HG02759 (cell line): ENCODE measurements around the gene CCSER2.
"Not testable (repeated sequence)": the region's sequence is repeated elsewhere in the genome, so short reads cannot be mapped to it uniquely, and the experiment has no call there.

ENCODE experiments used
- ATAC-seq: cut with Tn5 transposase; IDR thresholded peaks from one replicate; pipeline ENCODE4 v1.9.1; 2021; ENCODE audit warnings: mild to moderate bottlenecking, moderate library complexity; ENCODE audit not compliant: unreplicated experiment

The CCSER2 gene

GRCh38 chr10:84390364-84390763 is 62.0 kb downstream of the CCSER2 start:
- ATAC-seq, result no peak

- ATAC-seq, result no peak
Observed at GRCh38 chr10:84391326-84391725, 62.9 kb downstream of the CCSER2 start.

DNA sequence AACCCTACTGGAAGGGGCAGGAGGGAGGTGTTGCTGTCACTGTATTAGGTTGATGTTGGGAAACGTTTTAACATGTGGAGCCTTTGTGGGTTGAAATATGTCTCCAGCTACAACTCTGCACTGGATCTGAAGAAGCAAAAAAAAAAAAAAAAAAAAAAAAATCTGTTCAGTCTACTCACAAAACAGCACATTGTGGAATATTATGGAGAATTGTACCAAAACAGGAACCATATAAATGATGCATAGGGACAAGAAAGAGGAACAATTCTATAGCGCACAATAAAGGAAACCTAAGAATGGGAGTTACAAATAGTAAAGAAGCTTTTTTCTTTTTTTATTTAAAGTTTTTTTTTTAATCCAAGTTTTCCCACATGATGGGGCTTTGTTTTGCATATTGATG is 63.8 kb downstream of the CCSER2 start:
- no peak for ATAC-seq

- ATAC-seq, result no peak
Observed at GRCh38 chr10:84395581-84395980, 67.2 kb downstream of the CCSER2 start.

- ATAC-seq, result no peak
Observed at GRCh38 chr10:84397735-84398144, 69.4 kb downstream of the CCSER2 start.

- no peak for ATAC-seq
Observed at GRCh38 chr10:84398696-84399095, 70.3 kb downstream of the CCSER2 start.

- no peak for ATAC-seq
Observed at GRCh38 chr10:84401854-84402611, 73.6 kb downstream of the CCSER2 start.

GRCh38 chr10:84404783-84405182 is 76.4 kb downstream of the CCSER2 start:
- no peak for ATAC-seq

GRCh38 chr10:84405662-84406061 is 77.3 kb downstream of the CCSER2 start:
- no peak for ATAC-seq

- ATAC-seq, result no peak
Observed at GRCh38 chr10:84406561-84406960, 78.2 kb downstream of the CCSER2 start.

DNA sequence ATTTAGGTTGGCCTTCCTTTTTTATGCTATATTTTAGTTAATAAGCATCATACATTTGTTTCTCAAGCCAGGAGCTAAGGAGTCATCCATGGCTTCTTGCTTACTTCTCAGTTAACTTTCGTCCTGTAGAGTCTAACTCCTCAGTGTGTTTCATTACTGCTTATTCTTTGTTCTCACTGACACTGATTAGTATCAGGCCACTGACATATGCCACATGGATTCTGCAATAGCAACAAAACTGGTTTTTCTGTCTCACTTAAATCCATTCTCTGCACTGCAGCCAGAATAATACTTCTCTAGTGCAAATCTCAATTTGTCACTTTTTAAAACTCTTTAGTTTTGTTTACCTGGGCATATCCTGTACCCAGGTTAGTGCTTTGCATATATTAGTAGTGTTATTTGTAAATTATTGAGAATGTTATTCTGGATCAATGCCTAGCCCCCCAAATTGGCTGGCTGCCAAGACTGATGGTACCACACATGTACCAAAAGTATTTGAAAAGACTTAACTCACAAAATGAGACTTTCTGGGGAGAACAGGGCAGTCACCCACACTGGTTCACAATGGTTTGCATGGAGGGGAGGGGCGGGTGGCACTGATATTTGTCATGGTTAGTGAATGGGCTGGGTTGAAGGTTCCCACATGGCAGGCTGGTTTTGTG is 79.1 kb downstream of the CCSER2 start:
- ATAC-seq, result no peak

GRCh38 chr10:84412482-84412881 is 84.1 kb downstream of the CCSER2 start:
- ATAC-seq, result no peak

DNA sequence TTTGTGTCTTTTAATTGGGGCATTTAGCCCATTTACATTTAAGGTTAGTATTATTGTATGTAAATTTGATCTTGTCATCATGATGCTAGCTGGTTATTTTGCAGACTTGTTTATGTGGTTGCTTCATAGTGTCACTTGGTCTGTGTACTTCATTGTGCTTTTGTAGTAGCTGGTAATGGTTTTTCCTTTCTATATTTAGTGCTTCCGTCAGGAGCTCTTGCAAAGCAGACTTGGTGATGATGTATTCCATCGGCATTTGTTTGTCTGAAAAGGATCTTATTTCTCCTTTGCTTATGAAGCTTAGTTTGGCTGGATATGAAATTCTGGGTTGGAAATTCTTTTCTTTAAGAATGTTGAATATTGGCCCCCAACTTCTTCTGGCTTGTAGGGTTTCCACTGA is 85.7 kb downstream of the CCSER2 start:
- ATAC-seq, result not testable (repeated sequence)

DNA sequence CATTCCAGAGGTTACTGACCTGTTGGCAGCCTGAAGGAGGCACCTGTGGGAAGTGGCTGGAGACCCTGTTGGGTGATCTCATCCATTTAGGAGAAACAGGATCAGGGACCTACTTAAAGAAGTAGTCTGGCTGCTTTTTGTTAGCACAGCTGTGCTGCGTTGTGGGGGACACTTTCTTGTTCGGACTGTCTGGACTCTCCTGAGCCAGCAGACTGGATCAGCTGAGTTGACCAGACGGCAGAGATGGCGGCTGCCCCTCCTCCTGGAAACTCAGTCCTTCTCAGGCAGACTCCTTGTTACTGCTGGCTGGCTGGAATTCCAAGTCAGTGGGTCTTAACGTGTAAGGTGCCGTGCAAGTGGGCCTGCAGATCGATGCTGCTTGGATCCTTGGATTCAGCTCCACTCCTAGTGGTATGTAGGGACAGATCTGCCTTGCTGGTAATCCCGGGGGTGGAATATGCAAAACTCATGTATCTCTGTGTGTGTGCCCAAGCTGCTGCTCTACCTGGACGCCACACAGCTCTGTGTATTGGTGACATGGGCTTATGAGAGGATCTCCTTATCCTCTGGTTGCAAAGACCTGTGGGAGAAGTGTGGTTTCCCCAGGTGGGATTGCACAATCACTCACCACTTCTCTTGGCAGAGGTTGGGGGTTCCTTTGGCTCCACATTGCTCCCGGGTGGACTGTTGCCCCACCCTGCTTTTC is 87.3 kb downstream of the CCSER2 start:
- ATAC-seq, result no peak

GRCh38 chr10:84416245-84416555 is 87.8 kb downstream of the CCSER2 start:
- no peak for ATAC-seq

DNA sequence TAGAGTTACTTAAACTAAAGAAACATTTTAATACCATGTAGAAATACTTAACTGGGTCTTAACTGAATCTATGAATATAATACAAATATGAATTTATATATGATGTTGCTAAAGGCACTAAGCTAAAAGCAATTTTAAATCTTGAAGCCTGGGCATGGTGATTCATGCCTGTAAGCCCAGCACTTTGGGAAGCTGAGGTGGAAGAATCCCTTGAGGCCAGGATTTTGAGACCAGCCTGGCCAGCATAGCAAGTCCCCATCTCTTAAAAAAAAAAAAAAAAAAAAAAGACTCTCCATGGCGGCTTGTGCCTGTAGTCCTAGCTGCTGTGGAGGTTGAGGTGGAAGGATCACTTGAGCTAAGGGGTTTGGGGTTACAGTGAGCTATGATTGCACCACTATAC is 95.3 kb downstream of the CCSER2 start:
- no peak for ATAC-seq

GRCh38 chr10:84424731-84425167 is 96.4 kb downstream of the CCSER2 start:
- ATAC-seq, result peak; percentile 65

GRCh38 chr10:84427903-84428650 is 99.7 kb downstream of the CCSER2 start:
- ATAC-seq, result no peak

DNA sequence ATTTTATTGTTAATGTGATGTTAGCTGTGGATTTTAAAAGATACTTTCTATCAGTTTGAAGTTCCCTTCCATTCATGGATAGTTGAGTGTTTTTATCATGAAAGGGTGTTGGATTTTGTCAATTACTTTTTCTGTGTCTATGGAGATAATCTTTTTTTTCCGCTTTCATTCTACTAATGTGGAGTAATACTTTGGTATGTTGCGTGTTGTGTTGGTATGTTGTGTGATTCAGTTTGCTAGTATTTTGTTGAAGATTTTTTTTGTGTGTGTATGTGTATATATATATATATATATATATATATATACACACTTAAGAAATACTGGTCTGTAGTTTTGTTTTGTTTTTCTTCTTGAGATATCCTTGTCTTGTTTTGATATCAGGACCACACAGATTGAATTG is 100.3 kb downstream of the CCSER2 start:
- no peak for ATAC-seq

DNA sequence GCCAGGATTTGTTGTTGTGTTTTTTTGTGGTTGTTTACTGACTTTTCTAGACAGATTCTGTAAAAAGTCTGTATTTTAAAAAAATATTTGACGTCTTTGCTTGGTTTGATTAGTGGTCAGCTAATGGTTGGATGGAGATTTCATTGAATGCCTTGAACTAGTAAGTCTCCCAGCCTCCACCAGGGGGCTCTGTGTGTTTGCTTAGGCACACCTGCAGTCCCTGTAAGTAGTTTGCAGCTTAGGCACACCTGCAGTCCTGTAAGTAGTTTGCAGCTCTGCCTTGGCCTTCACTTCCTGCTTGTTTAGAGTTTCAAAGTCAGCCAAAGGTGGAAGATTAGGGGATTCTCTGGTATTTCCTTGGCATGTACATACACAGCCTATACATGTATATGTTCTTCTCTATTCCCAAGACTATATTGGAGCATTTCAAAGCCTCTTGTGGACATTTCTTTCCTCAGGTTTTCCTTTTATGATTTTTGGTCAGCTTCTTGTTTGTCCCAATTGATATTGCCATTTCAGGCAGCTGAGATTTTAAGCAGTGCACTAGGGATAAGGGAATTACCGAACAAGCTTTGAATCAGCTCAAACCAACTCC is 101.6 kb downstream of the CCSER2 start:
- peak; percentile 95 for ATAC-seq

- ATAC-seq, result no peak
Observed at GRCh38 chr10:84432891-84433290, 104.5 kb downstream of the CCSER2 start.
